WI38 (cell line): ENCODE results near the gene SPATA16.
"Not testable (repeated sequence)": the region's sequence is repeated elsewhere in the genome, so short reads cannot be mapped to it uniquely, and the experiment has no call there.

Source experiments
- H3K4me3 ChIP-seq: 2 replicates; pipeline ENCODE4 v1.5.1; 2011; ENCODE audit warnings: low read depth, mild to moderate bottlenecking, control low read depth, low read length
- CTCF ChIP-seq: IDR thresholded peaks from 2 replicates; pipeline ENCODE4 v1.5.1; 2012; ENCODE audit warnings: low read depth, mild to moderate bottlenecking, control low read depth, low read length

SPATA16 gene

GRCh38 chr3:172882563-172882962, 258.5 kb downstream of the SPATA16 start:
- TF ChIP-seq CTCF = no peak
- H3K4me3 ChIP-seq = no peak overlapping the region

GRCh38 chr3:172879381-172879780, 261.7 kb downstream of the SPATA16 start:
- not testable (repeated sequence) for H3K4me3 ChIP-seq

GRCh38 chr3:172877011-172877410, 264.0 kb downstream of the SPATA16 start:
- TF ChIP-seq CTCF = no peak

GRCh38 chr3:172876297-172876696, 264.7 kb downstream of the SPATA16 start:
- no peak overlapping the region for H3K4me3 ChIP-seq
- TF ChIP-seq CTCF = no peak

More at GRCh38 chr3:172877011-172877410, 264.0 kb downstream of the SPATA16 start:
- no peak overlapping the region for H3K4me3 ChIP-seq

GRCh38 chr3:172875039-172875438, 266.0 kb downstream of the SPATA16 start:
- TF ChIP-seq CTCF = no peak
- no peak overlapping the region for H3K4me3 ChIP-seq

GRCh38 chr3:172869784-172870518, 271.1 kb downstream of the SPATA16 start:
- TF ChIP-seq CTCF = no peak
- H3K4me3 ChIP-seq = no peak overlapping the region

- no peak overlapping the region for H3K4me3 ChIP-seq
Observed at GRCh38 chr3:172869368-172869771, 271.7 kb downstream of the SPATA16 start.

More at GRCh38 chr3:172869368-172869771, 271.7 kb downstream of the SPATA16 start:
- no peak for TF ChIP-seq CTCF
